ENCODE measurements around the gene CALHM1. TPM values are rescaled to one million over a fixed set of nuclear protein-coding genes. Genes with fewer than 3 reads are reported as not detected.

CALHM1 gene
- total RNA-seq, 4 donors from 2014 or later = not detected

GRCh38 chr10:103443475-103444185 is 15.1 kb downstream of the CALHM1 start:
- Histone ChIP-seq H3K4me3 (no peak overlapping the region), H3K36me3 (peaks cover 0 to 93% of the 10 kb centered on the region in 2 donors), H3K27me3 (no peaks in the 10 kb centered on the region), H3K27ac (peak overlapping the region in 3 of 4 donors; percentile 6 to 38 (median 8)), H3K4me1 (peaks cover 31 to 32% of the 10 kb centered on the region in 2 donors), H3K9me3 (no peaks in the 10 kb centered on the region)
- intact Hi-C loops (cut with DNase I; ENCODE audit: low total_unique reads) (no loop called here), in situ Hi-C loops (cut with MboI; ENCODE audit: low sequenced_read_pairs in 4 of 4) (no loop called here)
- no peak for ATAC-seq
- DNase-seq = no peak
- TF ChIP-seq POLR2A (IDR thresholded peaks at IDR 0.05) (no peak), CTCF (IDR thresholded peaks at IDR 0.05 in 4 of 5, conservative IDR thresholded peaks at IDR 0.05 in 1 of 5) (no peak)

GRCh38 chr10:103442031-103442461 is 16.7 kb downstream of the CALHM1 start:
- in situ Hi-C loops (cut with MboI; ENCODE audit: low sequenced_read_pairs in 4 of 4) = no loop called here

GRCh38 chr10:103441611-103442010 is 17.1 kb downstream of the CALHM1 start:
- peak overlapping the region; percentile 44 to 71 (median 56) for H3K27ac ChIP-seq
- DNase-seq (no peak), ATAC-seq (peak in 1 of 2 donors; percentile 3)
- H3K4me1 ChIP-seq = peaks cover 24 to 27% of the 10 kb centered on the region in 2 donors
- intact Hi-C loops (cut with DNase I; ENCODE audit: low total_unique reads) = no loop called here
- TF ChIP-seq CTCF (IDR thresholded peaks at IDR 0.05 in 4 of 5, conservative IDR thresholded peaks at IDR 0.05 in 1 of 5) (no peak), POLR2A (IDR thresholded peaks at IDR 0.05) (no peak)
- H3K27me3 ChIP-seq = no peaks in the 10 kb centered on the region
- no peaks in the 10 kb centered on the region for H3K9me3 ChIP-seq
- in situ Hi-C loops (cut with MboI; ENCODE audit: low sequenced_read_pairs in 4 of 4) = no loop called here
- no peak overlapping the region for H3K4me3 ChIP-seq
- H3K36me3 ChIP-seq = peaks cover 0 to 94% of the 10 kb centered on the region in 2 donors

More at GRCh38 chr10:103442031-103442461, 16.7 kb downstream of the CALHM1 start:
- H3K4me3 ChIP-seq = no peak overlapping the region
- peak overlapping the region in 3 of 4 donors; percentile 44 to 71 (median 65) for H3K27ac ChIP-seq
- peaks cover 24 to 31% of the 10 kb centered on the region in 2 donors for H3K4me1 ChIP-seq
- TF ChIP-seq POLR2A (IDR thresholded peaks at IDR 0.05) (no peak), CTCF (IDR thresholded peaks at IDR 0.05 in 4 of 5, conservative IDR thresholded peaks at IDR 0.05 in 1 of 5) (no peak)
- no peaks in the 10 kb centered on the region for H3K9me3 ChIP-seq
- ATAC-seq (peak; percentile 49 to 62), DNase-seq (peak; percentile 43 to 61)
- no peaks in the 10 kb centered on the region for H3K27me3 ChIP-seq
- intact Hi-C loops (cut with DNase I; ENCODE audit: low total_unique reads) = no loop called here
- H3K36me3 ChIP-seq = peaks cover 0 to 94% of the 10 kb centered on the region in 2 donors

GRCh38 chr10:103441206-103441605 is 17.5 kb downstream of the CALHM1 start:
- no peak for DNase-seq
- H3K36me3 ChIP-seq = peaks cover 0 to 94% of the 10 kb centered on the region in 2 donors
- no peak overlapping the region for H3K4me3 ChIP-seq
- no peak for TF ChIP-seq POLR2A (IDR thresholded peaks at IDR 0.05)
- TF ChIP-seq CTCF (IDR thresholded peaks at IDR 0.05 in 4 of 5, conservative IDR thresholded peaks at IDR 0.05 in 1 of 5) = no peak
- in situ Hi-C loops (cut with MboI; ENCODE audit: low sequenced_read_pairs in 4 of 4) (no loop called here), intact Hi-C loops (cut with DNase I; ENCODE audit: low total_unique reads) (no loop called here)
- no peaks in the 10 kb centered on the region for H3K9me3 ChIP-seq
- H3K4me1 ChIP-seq = peaks cover 24% of the 10 kb centered on the region in 2 donors
- ATAC-seq = no peak
- peak overlapping the region in 3 of 4 donors; percentile 44 to 71 (median 65) for H3K27ac ChIP-seq
- H3K27me3 ChIP-seq = no peaks in the 10 kb centered on the region

All from gastrocnemius medialis (tissue), 4 donors.